Measurements from ENCODE around the gene FARP1. TPM values are rescaled to one million over a fixed set of nuclear protein-coding genes. Genes with fewer than 3 reads are reported as not detected.

FARP1 gene
- total and polyA plus RNA-seq, 2 of the 13 experiments (the other 11 are each of a cell fraction or from before 2014, with no cell fraction given), result 70.6 to 126 TPM

- TF ChIP-seq ZNF407 (CRISPR knock-in tag; IDR thresholded peaks at IDR 0.05; ENCODE audit: not compliant biosample characterization) (no peak), RXRB (CRISPR knock-in tag; IDR thresholded peaks at IDR 0.05; ENCODE audit: borderline replicate concordance) (peak; percentile 66; the same call in 1 of the 2 replicates), ATF7 (IDR thresholded peaks at IDR 0.05) (no peak), ATF7 (CRISPR knock-in tag; IDR thresholded peaks at IDR 0.05) (peak; percentile 34; the same call in 1 of the 2 replicates), PAXIP1 (CRISPR knock-in tag; conservative IDR thresholded peaks at IDR 0.05) (peak; percentile 70), MEF2D (CRISPR knock-in tag; IDR thresholded peaks at IDR 0.05) (0 out of 2 replicates have a peak, but pooled peaks have one; percentile 37), RAD21 (CRISPR knock-in tag; IDR thresholded peaks at IDR 0.05) (peak; percentile 20; the same call in 1 of the 2 replicates), NCOA2 (CRISPR knock-in tag; IDR thresholded peaks at IDR 0.05) (peak; percentile 44; the same call in 1 of the 2 replicates), POLR2A (IDR thresholded peaks at IDR 0.05; ENCODE audit: insufficient read depth in 1 of 2, low read depth in 2 of 2, low read length in 2 of 2) (peak in 1 of 2 experiments; percentile 46; a peak in 1 of 4 replicates), SOX6 (IDR thresholded peaks at IDR 0.05) (no peak), SOX6 (CRISPR knock-in tag; IDR thresholded peaks at IDR 0.05) (peak; percentile 73), FOSL2 (CRISPR knock-in tag; IDR thresholded peaks at IDR 0.05) (peak; percentile 34; the same call in 1 of the 2 replicates), SAP130 (CRISPR knock-in tag; IDR thresholded peaks at IDR 0.05; ENCODE audit: low read depth) (peak; percentile 46), ZNF44 (CRISPR knock-in tag; IDR thresholded peaks at IDR 0.05) (no peak), ZNF331 (CRISPR knock-in tag; IDR thresholded peaks at IDR 0.05) (peak; percentile 23; the same call in 1 of the 2 replicates)
- TF ChIP-seq, protein P1, sequence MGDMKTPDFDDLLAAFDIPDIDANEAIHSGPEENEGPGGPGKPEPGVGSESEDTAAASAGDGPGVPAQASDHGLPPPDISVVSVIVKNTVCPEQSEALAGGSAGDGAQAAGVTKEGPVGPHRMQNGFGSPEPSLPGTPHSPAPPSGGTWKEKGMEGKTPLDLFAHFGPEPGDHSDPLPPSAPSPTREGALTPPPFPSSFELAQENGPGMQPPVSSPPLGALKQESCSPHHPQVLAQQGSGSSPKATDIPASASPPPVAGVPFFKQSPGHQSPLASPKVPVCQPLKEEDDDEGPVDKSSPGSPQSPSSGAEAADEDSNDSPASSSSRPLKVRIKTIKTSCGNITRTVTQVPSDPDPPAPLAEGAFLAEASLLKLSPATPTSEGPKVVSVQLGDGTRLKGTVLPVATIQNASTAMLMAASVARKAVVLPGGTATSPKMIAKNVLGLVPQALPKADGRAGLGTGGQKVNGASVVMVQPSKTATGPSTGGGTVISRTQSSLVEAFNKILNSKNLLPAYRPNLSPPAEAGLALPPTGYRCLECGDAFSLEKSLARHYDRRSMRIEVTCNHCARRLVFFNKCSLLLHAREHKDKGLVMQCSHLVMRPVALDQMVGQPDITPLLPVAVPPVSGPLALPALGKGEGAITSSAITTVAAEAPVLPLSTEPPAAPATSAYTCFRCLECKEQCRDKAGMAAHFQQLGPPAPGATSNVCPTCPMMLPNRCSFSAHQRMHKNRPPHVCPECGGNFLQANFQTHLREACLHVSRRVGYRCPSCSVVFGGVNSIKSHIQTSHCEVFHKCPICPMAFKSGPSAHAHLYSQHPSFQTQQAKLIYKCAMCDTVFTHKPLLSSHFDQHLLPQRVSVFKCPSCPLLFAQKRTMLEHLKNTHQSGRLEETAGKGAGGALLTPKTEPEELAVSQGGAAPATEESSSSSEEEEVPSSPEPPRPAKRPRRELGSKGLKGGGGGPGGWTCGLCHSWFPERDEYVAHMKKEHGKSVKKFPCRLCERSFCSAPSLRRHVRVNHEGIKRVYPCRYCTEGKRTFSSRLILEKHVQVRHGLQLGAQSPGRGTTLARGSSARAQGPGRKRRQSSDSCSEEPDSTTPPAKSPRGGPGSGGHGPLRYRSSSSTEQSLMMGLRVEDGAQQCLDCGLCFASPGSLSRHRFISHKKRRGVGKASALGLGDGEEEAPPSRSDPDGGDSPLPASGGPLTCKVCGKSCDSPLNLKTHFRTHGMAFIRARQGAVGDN (CRISPR knock-in tag; IDR thresholded peaks at IDR 0.05), result peak; percentile 88
Observed at GRCh38 chr13:98201984-98202383, 59.1 kb downstream of the FARP1 start (continued).

Data from HepG2 (cell line).